Limb (tissue), 2 donors: ENCODE results near the gene CYB5R3.
A peak's percentile ranks its signal among the peaks of the same experiment; 100 is the strongest.

ENCODE experiments used
- DNase-seq, 2 donors: peaks; one replicate each; pipeline ENCODE4 v3.0.0-alpha.2; 2016; ENCODE audit errors: extremely low spot score in 2 of 2

CYB5R3 gene

GRCh38 chr22:42649246-42650099 lies at the start of gene CYB5R3:
Gene CYB5R3, minus strand, starts transcription at chr22:42649392. Its CDS starts 77 bp downstream, at chr22:42649315.
- peak; percentile 87 to 93 for DNase-seq

DNA sequence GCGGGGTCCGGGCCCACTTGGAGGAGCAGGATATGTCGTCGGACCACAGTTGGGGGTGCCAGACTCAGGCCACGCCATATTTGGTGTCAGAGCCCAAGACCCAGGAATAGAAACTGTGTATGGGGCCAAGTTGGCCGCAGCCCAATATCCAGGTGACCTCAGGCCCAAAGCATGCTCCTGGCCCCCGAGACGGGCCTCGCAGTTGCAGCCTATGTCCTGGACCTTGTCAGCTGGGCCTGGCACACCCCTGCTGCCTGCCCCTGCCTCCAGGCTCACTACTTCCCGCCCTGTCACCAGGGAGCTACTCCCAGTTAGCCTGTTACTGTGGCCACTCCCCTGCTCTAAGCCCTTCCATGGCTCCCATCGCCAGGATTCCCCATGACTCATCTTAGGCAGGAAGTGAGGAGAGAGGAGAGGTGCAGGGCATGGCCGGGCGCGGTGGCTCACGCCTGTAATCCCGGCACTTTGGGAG lies 48.4 kb upstream of the CYB5R3 start:
- DNase-seq, result peak; percentile 42 to 71

GRCh38 chr22:42696331-42696967 lies 47.3 kb upstream of the CYB5R3 start:
- no peak for DNase-seq

DNA sequence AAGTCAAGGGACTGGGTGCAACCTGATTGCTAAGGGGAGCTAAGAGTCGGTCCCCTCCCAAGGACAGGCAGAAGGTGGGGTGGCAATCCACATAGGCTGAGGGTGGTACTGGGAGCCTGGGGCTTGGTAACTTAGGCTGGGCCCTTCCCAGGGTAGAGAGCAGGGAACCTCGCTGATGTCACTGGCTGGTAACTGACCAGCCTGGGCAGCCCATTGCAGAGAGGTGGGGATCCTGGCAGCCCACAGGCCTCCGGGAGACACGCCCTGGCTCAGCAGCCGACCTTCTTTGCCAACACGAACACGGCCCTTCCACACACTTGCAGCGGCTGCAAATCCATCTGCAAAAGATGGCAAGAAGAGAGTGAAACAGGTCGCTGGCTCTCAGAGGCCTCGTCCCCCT lies 46.1 kb upstream of the CYB5R3 start:
- DNase-seq, result no peak

- no peak for DNase-seq
These were observed 44.8 kb upstream of the CYB5R3 start for GRCh38 chr22:42693763-42694683.

DNA sequence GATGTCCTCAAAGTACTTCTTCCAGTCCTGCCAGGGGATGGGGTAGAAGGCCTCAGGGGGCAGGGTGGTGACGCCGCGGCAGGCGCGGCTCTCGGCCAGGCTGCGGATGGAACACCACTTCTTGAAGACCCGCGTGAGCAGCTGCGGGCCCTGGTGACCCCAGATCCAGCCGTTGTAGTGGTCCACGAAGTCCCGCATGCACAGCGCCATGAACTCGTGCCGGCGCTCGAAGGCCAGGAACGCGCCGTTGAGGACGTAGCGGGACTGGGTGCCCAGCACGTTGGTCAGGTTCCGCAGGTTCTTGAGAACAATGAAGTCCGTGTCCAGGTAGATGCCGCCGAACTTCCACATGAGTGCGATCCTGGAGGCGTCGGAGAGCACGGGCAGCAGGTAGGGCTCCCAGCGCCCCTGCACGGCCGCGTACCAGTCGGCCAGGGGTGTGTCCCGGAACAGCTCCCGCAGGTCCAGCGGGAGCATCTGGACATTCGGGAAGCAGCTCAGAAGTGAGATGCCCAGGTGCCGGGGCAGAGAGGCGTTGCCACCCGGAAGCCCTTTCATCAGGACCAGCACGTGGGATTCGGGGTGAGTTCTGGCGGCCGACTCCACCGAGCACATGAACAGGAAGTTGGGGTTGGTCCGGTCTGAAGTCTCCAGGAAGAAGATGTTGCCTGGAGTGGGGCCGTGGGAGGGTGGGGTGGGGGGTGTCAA lies 44.0 kb upstream of the CYB5R3 start:
- DNase-seq, result no peak

DNA sequence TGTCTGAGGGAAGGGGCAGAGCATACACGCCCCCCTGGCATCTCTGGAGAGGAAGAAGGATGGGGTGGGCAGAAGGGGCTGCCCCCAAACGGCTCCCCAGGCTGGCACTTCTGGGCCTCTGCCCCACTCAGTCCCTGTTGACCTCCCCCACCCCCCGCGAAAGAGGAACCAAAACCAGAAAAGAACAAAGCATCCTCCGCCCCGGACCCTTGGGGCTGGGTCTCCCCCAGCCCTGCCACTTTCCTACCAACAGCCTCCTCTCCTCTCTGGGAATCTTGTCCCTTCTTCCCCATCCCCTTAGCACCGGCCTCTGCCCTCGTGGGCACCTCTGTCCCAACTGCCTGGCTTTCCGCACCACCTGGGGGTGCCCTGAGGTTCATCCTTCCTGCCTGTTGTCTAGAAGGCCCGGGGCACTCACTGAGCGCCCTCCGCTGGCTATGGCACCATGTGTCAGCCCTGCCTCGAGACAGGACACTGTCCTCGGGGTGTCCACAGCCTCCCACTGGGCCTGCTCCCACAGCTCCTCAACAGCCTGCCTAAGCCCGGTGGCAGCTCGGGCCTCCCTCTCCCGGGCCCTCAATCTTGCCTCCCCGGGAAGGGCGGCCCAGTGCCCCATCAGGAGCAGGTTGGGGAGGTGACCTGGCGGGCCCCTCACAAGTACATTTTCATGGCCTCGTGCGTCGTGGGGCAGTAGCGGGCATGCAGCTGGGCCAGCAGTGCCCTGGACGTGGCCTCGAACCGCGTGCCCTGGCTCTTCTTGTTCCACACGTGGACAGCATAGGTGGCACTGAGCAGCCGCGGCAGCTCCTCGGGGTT lies 43.3 kb upstream of the CYB5R3 start:
- DNase-seq, result no peak

DNA sequence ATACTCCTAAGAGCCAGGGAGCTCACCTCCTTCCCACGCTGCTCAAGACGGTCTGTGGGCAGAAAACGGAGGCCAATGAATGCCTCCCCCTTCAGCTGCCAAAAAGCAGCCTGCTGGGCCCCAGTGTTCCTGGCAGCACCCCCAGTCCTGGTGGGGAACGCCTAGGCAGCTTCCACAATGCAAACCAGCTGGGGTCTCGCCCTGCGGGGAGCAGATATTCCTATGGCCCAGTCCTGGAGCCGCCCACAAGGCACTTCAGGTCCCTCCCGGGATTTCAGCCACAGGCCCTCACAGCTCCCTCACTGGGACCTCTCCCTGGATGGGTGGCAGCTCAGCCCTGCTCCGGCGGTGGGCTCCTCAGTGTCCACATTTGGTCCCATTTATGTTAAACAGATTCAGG lies 42.2 kb upstream of the CYB5R3 start:
- no peak for DNase-seq

GRCh38 chr22:42688241-42689211 lies 39.3 kb upstream of the CYB5R3 start:
- peak; percentile 90 to 95 for DNase-seq

GRCh38 chr22:42686756-42687491 lies 37.7 kb upstream of the CYB5R3 start:
- DNase-seq, result no peak

DNA sequence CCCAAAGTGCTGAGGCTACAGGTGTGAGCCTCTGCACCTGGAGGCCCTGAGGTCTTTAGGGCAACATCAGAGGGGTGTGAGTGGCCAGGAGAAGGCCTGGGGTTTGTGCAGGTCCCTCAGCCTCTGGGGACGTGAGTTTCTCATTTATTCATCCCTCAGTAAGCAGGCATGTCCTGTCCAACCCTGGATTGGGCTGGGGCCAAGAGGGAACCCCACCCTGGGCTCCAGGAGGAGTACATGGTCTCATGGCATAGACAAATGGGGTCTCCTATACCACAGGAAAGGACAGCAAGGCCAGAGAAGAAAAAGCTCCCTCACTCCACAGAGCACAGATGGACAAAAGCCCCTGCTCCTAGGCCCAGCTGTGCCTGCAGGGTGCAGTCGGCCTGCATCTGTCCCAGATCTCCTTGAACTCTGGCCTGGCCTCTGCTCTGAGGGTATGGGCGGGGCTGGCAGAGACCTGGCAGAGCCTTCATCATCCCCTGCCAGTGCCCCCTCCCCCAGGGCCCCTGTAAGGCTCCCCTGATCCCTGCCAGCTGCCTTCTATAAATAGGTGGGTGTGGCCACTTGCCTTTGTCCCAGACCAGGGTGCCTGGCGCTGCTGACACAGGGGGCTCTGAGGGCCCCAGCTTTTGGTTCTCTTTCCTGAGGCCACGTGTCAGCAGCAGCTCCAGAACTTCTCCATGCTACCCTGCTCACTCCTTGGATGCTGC lies 36.9 kb upstream of the CYB5R3 start:
- DNase-seq, result peak; percentile 44 to 70

GRCh38 chr22:42684462-42685195 lies 35.4 kb upstream of the CYB5R3 start:
- no peak for DNase-seq

DNA sequence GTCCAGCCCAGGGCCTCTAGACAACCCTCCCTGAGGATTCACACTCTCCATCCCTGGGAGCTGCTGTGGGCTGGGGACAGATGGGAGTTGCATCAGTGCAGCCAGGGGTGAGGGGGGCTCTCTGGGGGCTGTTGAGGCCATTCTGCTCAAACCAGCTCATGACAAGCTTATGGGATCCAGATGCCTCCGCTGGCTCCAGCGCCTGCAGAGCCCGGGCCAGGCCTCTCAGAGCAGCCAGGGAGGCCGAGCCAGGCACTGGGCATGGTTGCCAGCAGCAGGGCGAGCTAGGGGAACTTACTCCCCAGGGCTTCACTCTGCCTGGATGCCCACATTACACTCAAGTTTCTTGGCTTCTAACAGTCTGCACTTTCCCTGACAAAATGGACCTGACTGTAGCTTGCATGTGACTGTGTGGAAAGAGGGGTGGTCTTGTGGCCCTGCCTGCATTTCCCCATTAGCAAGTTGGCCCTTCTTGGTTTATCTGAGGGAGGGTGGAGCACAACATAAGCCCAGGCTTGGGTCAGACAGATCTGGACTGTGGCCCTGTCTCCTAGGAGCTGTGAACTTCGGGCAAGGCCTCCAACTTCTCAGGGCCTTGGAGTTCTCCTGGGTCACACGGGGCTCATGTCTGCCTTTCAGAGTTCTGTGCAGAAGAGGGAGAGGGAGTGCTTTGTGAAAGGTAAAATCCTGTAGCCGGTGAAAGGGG lies 34.5 kb upstream of the CYB5R3 start:
- peak in 1 of 2 donors; percentile 54 for DNase-seq

DNA sequence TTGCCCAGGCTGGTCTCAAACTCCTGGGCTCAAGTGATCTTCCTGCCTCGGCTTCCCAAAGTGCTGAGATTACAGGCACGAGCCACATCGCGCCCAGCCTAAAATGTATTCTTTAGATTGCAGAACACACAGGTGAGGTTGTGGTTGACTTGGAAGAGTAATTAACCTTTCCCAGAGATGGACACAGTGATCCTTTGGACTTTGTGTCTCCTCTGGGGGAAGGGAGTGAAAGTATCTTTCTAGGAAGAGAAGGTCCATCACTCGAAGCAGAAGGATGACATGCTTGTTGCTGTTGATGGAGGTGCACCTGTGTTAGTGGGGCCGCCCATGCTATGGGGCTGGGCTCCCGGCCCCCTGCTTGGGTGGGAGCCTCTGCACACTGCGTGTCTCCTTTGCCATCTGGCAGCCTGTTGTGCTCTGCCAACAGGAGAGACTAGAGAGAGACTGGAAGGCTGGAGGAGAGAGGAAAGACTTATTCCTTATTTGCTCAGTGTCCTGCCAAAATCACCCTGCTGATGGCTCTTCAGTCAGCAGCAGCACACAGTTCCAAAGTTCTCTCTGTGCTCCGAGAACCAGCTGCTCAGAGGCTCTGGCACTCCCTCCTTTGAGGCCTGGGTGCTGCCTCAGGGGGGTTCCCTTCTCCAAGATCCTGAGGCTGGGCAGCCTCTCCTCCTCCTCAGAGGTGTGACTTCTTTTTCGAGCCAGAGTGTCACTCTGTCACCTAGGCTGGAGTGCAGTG lies 33.1 kb upstream of the CYB5R3 start:
- DNase-seq, result no peak

DNA sequence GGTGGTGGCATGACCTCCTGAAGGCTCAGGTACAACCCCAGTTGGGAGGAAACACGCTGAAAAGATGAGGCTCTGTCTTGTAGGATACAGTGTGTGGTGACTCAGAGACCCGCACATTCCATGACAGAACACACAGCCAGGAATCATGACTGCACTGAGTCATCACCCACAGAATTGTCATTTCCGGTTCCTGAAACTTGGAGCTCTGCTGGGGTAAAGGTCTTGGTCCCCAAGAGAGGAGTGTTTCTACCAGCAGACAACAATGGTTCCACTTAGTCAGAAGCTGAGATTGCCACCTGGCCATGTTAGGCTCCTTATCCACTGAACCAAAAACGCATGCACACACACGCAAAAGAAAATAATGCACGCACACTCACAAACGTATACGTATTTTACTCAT lies 31.5 kb upstream of the CYB5R3 start:
- DNase-seq, result no peak

DNA sequence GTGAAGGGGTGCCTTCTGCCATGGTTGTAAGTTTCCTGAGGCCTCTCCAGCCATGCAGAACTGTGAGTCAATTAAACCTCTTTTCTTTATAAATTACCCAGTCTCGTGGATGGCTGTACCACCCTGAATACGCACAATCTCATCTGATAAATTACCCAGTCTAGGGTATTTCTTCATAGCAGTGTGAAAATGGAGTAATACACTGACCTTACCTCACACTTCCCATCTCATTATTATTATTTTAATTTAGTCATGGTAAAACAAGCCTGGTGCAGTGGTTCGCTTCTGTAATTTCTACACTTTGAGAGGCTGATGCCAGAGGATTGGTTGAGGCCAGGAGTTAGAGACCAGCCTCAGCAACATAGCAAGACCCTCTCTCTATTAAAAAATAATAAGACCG lies 30.5 kb upstream of the CYB5R3 start:
- no peak for DNase-seq
